ENCODE data around the gene INO80B. TPM values are rescaled to one million over a fixed set of nuclear protein-coding genes. Genes with fewer than 3 reads are reported as not detected.

INO80B gene
- polyA plus RNA-seq, 1 donor from 2014 or later = 35.2 TPM

- no peaks in the 10 kb centered on the region for H4K20me1 ChIP-seq (ENCODE audit: insufficient read depth)
- no peak overlapping the region for H3K4me2 ChIP-seq (ENCODE audit: low read length)
- H3K4me3 ChIP-seq (ENCODE audit: low read length) = no peak overlapping the region
- no peaks in the 10 kb centered on the region for H3F3A ChIP-seq (ENCODE audit: insufficient read depth, low read length, poor library complexity, severe bottlenecking)
- no peaks in the 10 kb centered on the region for H3K27me3 ChIP-seq (ENCODE audit: insufficient read depth, low read depth, low read length)
- no peaks in the 10 kb centered on the region for H3K9me3 ChIP-seq (ENCODE audit: low read length)
- H3K36me3 ChIP-seq (ENCODE audit: insufficient read depth, low read length) = no peaks in the 10 kb centered on the region
- no peak for TF ChIP-seq REST (IDR thresholded peaks at IDR 0.05; ENCODE audit: borderline replicate concordance)
- no peak for TF ChIP-seq POLR2AphosphoS5 (IDR thresholded peaks at IDR 0.05)
- TF ChIP-seq EP300 (conservative IDR thresholded peaks at IDR 0.05; ENCODE audit: poor library complexity, severe bottlenecking) = no peak
- TF ChIP-seq TAF1 (IDR thresholded peaks at IDR 0.05; ENCODE audit: low read depth) = no peak
- TF ChIP-seq RAD21 (conservative IDR thresholded peaks at IDR 0.05) = no peak
- TF ChIP-seq EZH2 (IDR thresholded peaks at IDR 0.05; ENCODE audit: borderline replicate concordance, insufficient read depth, low read length, poor library complexity, severe bottlenecking) = no peak
- TF ChIP-seq SMC3 (conservative IDR thresholded peaks at IDR 0.05; ENCODE audit: poor library complexity) = no peak
- TF ChIP-seq CTCF (IDR thresholded peaks at IDR 0.05; ENCODE audit: poor library complexity, severe bottlenecking) = no peak
- TF ChIP-seq MXI1 (conservative IDR thresholded peaks at IDR 0.05; ENCODE audit: poor library complexity, severe bottlenecking) = no peak
- no peaks in the 10 kb centered on the region for H3K9me2 ChIP-seq (ENCODE audit: insufficient read depth, low read length)
- no peaks in the 10 kb centered on the region for H3K79me2 ChIP-seq (replicated peaks; ENCODE audit: insufficient read depth, low read length)
- H2AFZ ChIP-seq (ENCODE audit: low read depth, low read length) = no peak overlapping the region
- no peak overlapping the region for H3K9ac ChIP-seq (ENCODE audit: low read length)
- no peak overlapping the region for H3K27ac ChIP-seq (ENCODE audit: low read length)
Measured at GRCh38 chr2:74450570-74451190, 4.2 kb upstream of the INO80B start.

GRCh38 chr2:74457129-74457548 is 2.3 kb downstream of the INO80B start:
- H3F3A ChIP-seq (ENCODE audit: insufficient read depth, low read length, poor library complexity, severe bottlenecking) = no peaks in the 10 kb centered on the region
- H3K4me3 ChIP-seq (ENCODE audit: low read length) = peak overlapping the region; percentile 99
- no peaks in the 10 kb centered on the region for H3K27me3 ChIP-seq (ENCODE audit: insufficient read depth, low read depth, low read length)
- no peaks in the 10 kb centered on the region for H3K9me3 ChIP-seq (ENCODE audit: low read length)
- H3K79me2 ChIP-seq (replicated peaks; ENCODE audit: insufficient read depth, low read length) = peaks cover 12% of the 10 kb centered on the region
- peak overlapping the region; percentile 95 for H3K9ac ChIP-seq (ENCODE audit: low read length)
- no peaks in the 10 kb centered on the region for H3K9me2 ChIP-seq (ENCODE audit: insufficient read depth, low read length)
- H3K27ac ChIP-seq (ENCODE audit: low read length) = peak overlapping the region; percentile 98
- peak overlapping the region; percentile 75 for H3K4me2 ChIP-seq (ENCODE audit: low read length)
- no peaks in the 10 kb centered on the region for H3K36me3 ChIP-seq (ENCODE audit: insufficient read depth, low read length)
- TF ChIP-seq EZH2 (IDR thresholded peaks at IDR 0.05; ENCODE audit: borderline replicate concordance, insufficient read depth, low read length, poor library complexity, severe bottlenecking) = no peak
- peak; percentile 48 for TF ChIP-seq POLR2AphosphoS5 (IDR thresholded peaks at IDR 0.05)
- no peak for TF ChIP-seq SMC3 (conservative IDR thresholded peaks at IDR 0.05; ENCODE audit: poor library complexity)
- no peaks in the 10 kb centered on the region for H4K20me1 ChIP-seq (ENCODE audit: insufficient read depth)
- peak overlapping the region; percentile 73 for H2AFZ ChIP-seq (ENCODE audit: low read depth, low read length)

All from neural cell (in vitro differentiated cells).